GM19023 (cell line): ENCODE measurements around the gene TERT.
A peak's percentile ranks its signal among the peaks of the same experiment; 100 is the strongest.
"Not testable (repeated sequence)": the region's sequence is repeated elsewhere in the genome, so short reads cannot be mapped to it uniquely, and the experiment has no call there.

Experiments used
- ATAC-seq: cut with Tn5 transposase; IDR thresholded peaks from one replicate; pipeline ENCODE4 v1.9.1; 2021; ENCODE audit warnings: mild to moderate bottlenecking, moderate library complexity; ENCODE audit not compliant: unreplicated experiment

The TERT gene

GRCh38 chr5:1294835-1295649, at the start of gene TERT:
Gene TERT, minus strand, starts transcription at chr5:1295068. Its CDS starts 79 bp downstream, at chr5:1294989.
- no peak for ATAC-seq

GRCh38 chr5:1343931-1344901, 49.3 kb upstream of the TERT start:
- peak; percentile 27 for ATAC-seq

GRCh38 chr5:1343315-1343751, 48.5 kb upstream of the TERT start:
- no peak for ATAC-seq

- not testable (repeated sequence) for ATAC-seq
These were observed 47.8 kb upstream of the TERT start for GRCh38 chr5:1342711-1343110.

- ATAC-seq: no peak
These were observed 47.4 kb upstream of the TERT start for GRCh38 chr5:1342268-1342667.

GRCh38 chr5:1341863-1342262, 47.0 kb upstream of the TERT start:
- ATAC-seq: no peak

- not testable (repeated sequence) for ATAC-seq
These were observed 44.9 kb upstream of the TERT start for GRCh38 chr5:1339818-1340210.

- ATAC-seq: not testable (repeated sequence)
These were observed 44.4 kb upstream of the TERT start for GRCh38 chr5:1339139-1339817.

- ATAC-seq: no peak
These were observed 43.7 kb upstream of the TERT start for GRCh38 chr5:1338506-1339070.

GRCh38 chr5:1338196-1338490, 43.3 kb upstream of the TERT start:
- ATAC-seq: no peak

GRCh38 chr5:1337489-1338195, 42.8 kb upstream of the TERT start:
- no peak for ATAC-seq

- ATAC-seq: no peak
These were observed 42.1 kb upstream of the TERT start for GRCh38 chr5:1336749-1337488.

GRCh38 chr5:1336106-1336561, 41.3 kb upstream of the TERT start:
- no peak for ATAC-seq

- ATAC-seq: no peak
These were observed 40.8 kb upstream of the TERT start for GRCh38 chr5:1335540-1336095.

GRCh38 chr5:1334831-1335539, 40.1 kb upstream of the TERT start:
- no peak for ATAC-seq

- ATAC-seq: no peak
These were observed 39.1 kb upstream of the TERT start for GRCh38 chr5:1333986-1334385.

- ATAC-seq: not testable (repeated sequence)
These were observed 38.4 kb upstream of the TERT start for GRCh38 chr5:1333286-1333685.

GRCh38 chr5:1332461-1333001, 37.7 kb upstream of the TERT start:
- no peak for ATAC-seq
